Measurements from ENCODE around the gene NQO2. TPM values are rescaled to one million over a fixed set of nuclear protein-coding genes. Genes with fewer than 3 reads are reported as not detected.

The NQO2 gene
- total and polyA plus RNA-seq, 10 of the 15 experiments (the other 5 are each of a cell fraction or from before 2014, with no cell fraction given) = 0.55 to 2.6 (median 0.80) TPM

- DNase-seq (ENCODE audit: low read depth, low spot score) (peak; percentile 63), ATAC-seq (peak; percentile 86), FAIRE-seq (peak; percentile 88)
- H2AFZ ChIP-seq (ENCODE audit: control insufficient read depth, low read depth, low read length) = peak overlapping the region; percentile 77
- intact Hi-C loops (cut with micrococcal nuclease; ENCODE audit: unreplicated experiment) (loop anchor here (2.0 kb wide), 1 partner anchor 26 kb away; no protein-coding TSS in a partner anchor), in situ Hi-C loops (cut with MboI) (no loop called here)
- ChIA-PET SMC1A (ENCODE audit: uncharacterized antibody, unreplicated experiment) (interaction anchor here (0.8 to 1.7 kb wide), 7 partner anchors 20 to 186 kb away, joined by 3 to 10 read pairs (median 4); partner anchors contain the start of genes NQO2 and SERPINB1), CTCF (interaction anchor here (1.0 to 1.9 kb wide), 7 partner anchors 25 to 276 kb away, joined by 3 to 13 read pairs (median 4); partner anchors contain the start of genes MYLK4 and NQO2), RAD21 (ENCODE audit: unreplicated experiment) (interaction anchor here (0.7 to 2.1 kb wide), 7 partner anchors 25 to 236 kb away, joined by 3 to 11 read pairs (median 4); partner anchors contain the start of genes NQO2 and SERPINB1), POLR2A (interaction anchor here (1.2 to 1.6 kb wide), 2 partner anchors 38 to 40 kb away, joined by 4 read pairs; no protein-coding TSS in a partner anchor)
- peak overlapping the region; percentile 2; the same call in 1 of the 2 replicates for H3K9ac ChIP-seq (ENCODE audit: control insufficient read depth, insufficient read depth, low read length)
- H3K4me3 ChIP-seq = peak overlapping the region; percentile 37; the same call in 1 of the 2 replicates
- H3K4me1 ChIP-seq (ENCODE audit: control insufficient read depth, insufficient read depth, low read length) = peaks cover 40% of the 10 kb centered on the region
- no peaks in the 10 kb centered on the region for H4K20me1 ChIP-seq (ENCODE audit: control insufficient read depth, insufficient read depth)
- peak overlapping the region; percentile 51 for H3K4me2 ChIP-seq (ENCODE audit: control insufficient read depth, insufficient read depth)
- H3K36me3 ChIP-seq (ENCODE audit: control insufficient read depth in 2 of 2, insufficient read depth in 2 of 2, low read length in 1 of 2) = no peaks in the 10 kb centered on the region
- BruUV-seq (replicated peaks) = no TSS peak
- H3K27ac ChIP-seq (ENCODE audit: control insufficient read depth, insufficient read depth) = peak overlapping the region; percentile 67
- no peaks in the 10 kb centered on the region for H3K79me2 ChIP-seq (ENCODE audit: control insufficient read depth, insufficient read depth, low read length)
- no peaks in the 10 kb centered on the region for H3K9me3 ChIP-seq (replicated peaks; ENCODE audit: control insufficient read depth, insufficient read depth, low read length)
- H3K27me3 ChIP-seq (replicated peaks in 1 of 2; ENCODE audit: control insufficient read depth in 2 of 2, insufficient read depth in 2 of 2, low read length in 1 of 2) = no peaks in the 10 kb centered on the region; a peak in 1 of 4 replicates
- 24% methylated on average over 19 of the region's 20 CpGs for WGBS (ENCODE audit: insufficient coverage, insufficient replicate concordance, low lambda C conversion rate, missing lambda C conversion rate)
- TF ChIP-seq PBX3 (IDR thresholded peaks at IDR 0.05; ENCODE audit: insufficient replicate concordance, low read depth, low read length) (no peak), CHD1 (IDR thresholded peaks at IDR 0.05; ENCODE audit: low read depth, low read length) (no peak), CEBPZ (IDR thresholded peaks at IDR 0.05; ENCODE audit: low read depth, low read length) (no peak), CHD4 (IDR thresholded peaks at IDR 0.05) (no peak), CBX3 (IDR thresholded peaks at IDR 0.05; ENCODE audit: borderline replicate concordance, low read depth) (no peak), ATF7 (IDR thresholded peaks at IDR 0.05; ENCODE audit: low read depth) (peak; percentile 61), CBX5 (IDR thresholded peaks at IDR 0.05; ENCODE audit: low read depth) (peak; percentile 30; the same call in 1 of the 2 replicates), SP1 (IDR thresholded peaks at IDR 0.05; ENCODE audit: low read depth, low read length) (peak; percentile 42), HDAC2 (IDR thresholded peaks at IDR 0.05) (no peak), POLR2A (IDR thresholded peaks at IDR 0.05; ENCODE audit: low read depth, low read length) (no peak), IKZF2 (IDR thresholded peaks at IDR 0.05) (peak; percentile 64 to 67), LARP7 (IDR thresholded peaks at IDR 0.05) (no peak), BCLAF1 (IDR thresholded peaks at IDR 0.05) (no peak), HCFC1 (IDR thresholded peaks at IDR 0.05; ENCODE audit: low read length) (no peak), NFXL1 (IDR thresholded peaks at IDR 0.05; ENCODE audit: borderline replicate concordance) (no peak)
These were observed 27.3 kb downstream of the NQO2 start for GRCh38 chr6:3026791-3027626.
